HUDEP-2 (cell line): ENCODE data around the gene GSTM4.
A peak's percentile ranks its signal among the peaks of the same experiment; 100 is the strongest.
"Not testable (repeated sequence)": the region's sequence is repeated elsewhere in the genome, so short reads cannot be mapped to it uniquely, and the experiment has no call there.

Experiments used
- DNase-seq, 76 experiments: peaks; one replicate each; lab custom pipeline; 2025; ENCODE audit not compliant: unreplicated experiment in 76 of 76; lab: John Stamatoyannopoulos, UW

Gene GSTM4

GRCh38 chr1:109660691-109661026 is 4.8 kb downstream of the GSTM4 start:
- not testable (repeated sequence) for DNase-seq

- DNase-seq, result no peak
Observed at GRCh38 chr1:109661391-109661790, 5.5 kb downstream of the GSTM4 start.

GRCh38 chr1:109664671-109665070 is 8.8 kb downstream of the GSTM4 start:
- no peak for DNase-seq

- DNase-seq, result peak in 68 of 76 experiments; percentile 8 to 90 (median 72)
Observed at GRCh38 chr1:109667452-109668122, 11.7 kb downstream of the GSTM4 start, which contains the start of gene GSTM2. TSS of gene GSTM2 (plus strand) at chr1:109668057. CDS start at chr1:109668116, 59 bp downstream.

GRCh38 chr1:109668123-109668775 is 12.3 kb downstream of the GSTM4 start:
- no peak for DNase-seq

- no peak for DNase-seq
Observed at GRCh38 chr1:109669246-109669948, 13.5 kb downstream of the GSTM4 start.

- DNase-seq, result not testable (repeated sequence)
Observed at GRCh38 chr1:109669949-109670302, 14.0 kb downstream of the GSTM4 start.

- no peak for DNase-seq
Observed at GRCh38 chr1:109671067-109671466, 15.2 kb downstream of the GSTM4 start.

GRCh38 chr1:109673861-109674260 is 18.0 kb downstream of the GSTM4 start:
- not testable (repeated sequence) for DNase-seq

GRCh38 chr1:109676683-109677381 is 20.9 kb downstream of the GSTM4 start:
- DNase-seq, result not testable (repeated sequence)

GRCh38 chr1:109677459-109677858 is 21.6 kb downstream of the GSTM4 start:
- no peak for DNase-seq

- DNase-seq, result not testable (repeated sequence)
Observed at GRCh38 chr1:109678637-109679036, 22.7 kb downstream of the GSTM4 start.

GRCh38 chr1:109684777-109685176 is 28.9 kb downstream of the GSTM4 start:
- not testable (repeated sequence) for DNase-seq

- not testable (repeated sequence) for DNase-seq
Observed at GRCh38 chr1:109685399-109685798, 29.5 kb downstream of the GSTM4 start.

- DNase-seq, result not testable (repeated sequence)
Observed at GRCh38 chr1:109685890-109686289, 30.0 kb downstream of the GSTM4 start.

- DNase-seq, result not testable (repeated sequence)
Observed at GRCh38 chr1:109687109-109687508, 31.2 kb downstream of the GSTM4 start.

- DNase-seq, result no peak
Observed at GRCh38 chr1:109687641-109688499, 32.0 kb downstream of the GSTM4 start, which contains the start of gene GSTM1. TSS of gene GSTM1 (plus strand) at chr1:109687817. CDS start at chr1:109687874, 57 bp downstream.

GRCh38 chr1:109689844-109690405 is 34.0 kb downstream of the GSTM4 start:
- no peak for DNase-seq

GRCh38 chr1:109691759-109692158 is 35.9 kb downstream of the GSTM4 start:
- DNase-seq, result no peak

- DNase-seq, result not testable (repeated sequence)
Observed at GRCh38 chr1:109694400-109694799, 38.5 kb downstream of the GSTM4 start.
